HG03280 (cell line): ENCODE measurements around the gene WHRN.

Experiments used
- ATAC-seq: cut with Tn5 transposase; IDR thresholded peaks from one replicate; pipeline ENCODE4 v1.9.1; 2021; ENCODE audit warnings: mild to moderate bottlenecking, moderate library complexity; ENCODE audit not compliant: unreplicated experiment

WHRN gene

DNA sequence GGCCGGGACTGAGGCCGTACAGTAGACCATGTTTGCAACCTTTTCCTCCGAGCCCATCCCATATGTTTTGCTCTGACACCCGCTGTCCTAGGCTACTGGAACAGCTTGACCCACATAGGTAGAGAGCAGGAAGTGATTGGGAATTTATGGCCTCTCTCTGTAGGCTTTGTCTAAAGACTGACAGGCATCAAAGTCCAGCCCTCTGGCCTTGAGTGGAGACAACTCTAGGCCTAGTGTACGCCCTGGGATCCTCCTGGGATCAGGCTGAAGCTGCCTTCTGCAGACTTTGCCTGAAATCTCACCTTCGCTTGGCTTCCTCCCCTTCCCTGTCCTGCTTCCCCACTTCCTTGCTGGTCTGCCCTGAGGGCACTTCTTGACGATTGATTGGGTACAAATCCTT is 103.9 kb downstream of the WHRN start:
- ATAC-seq: no peak

GRCh38 chr9:114400772-114401171 is 104.5 kb downstream of the WHRN start:
- no peak for ATAC-seq

DNA sequence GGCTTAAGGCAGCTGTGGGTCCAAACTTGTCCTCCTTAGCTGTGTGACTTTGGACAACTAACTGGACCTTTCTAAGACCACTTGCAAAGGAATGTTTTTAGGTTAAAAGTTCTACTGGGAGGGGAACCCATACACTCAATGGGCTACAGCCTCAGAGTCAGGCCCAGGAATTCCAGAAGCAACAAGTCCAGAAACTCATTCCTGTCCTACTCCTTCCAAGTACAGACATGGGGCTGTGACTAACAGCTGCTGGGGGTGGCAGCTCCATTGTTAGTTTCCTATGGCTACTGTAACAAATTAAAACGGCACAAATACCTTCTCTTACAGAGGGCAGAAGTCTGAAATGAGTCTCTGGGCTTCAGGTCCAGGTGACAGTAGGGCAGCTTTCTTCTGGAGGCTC is 105.1 kb downstream of the WHRN start:
- no peak for ATAC-seq

DNA sequence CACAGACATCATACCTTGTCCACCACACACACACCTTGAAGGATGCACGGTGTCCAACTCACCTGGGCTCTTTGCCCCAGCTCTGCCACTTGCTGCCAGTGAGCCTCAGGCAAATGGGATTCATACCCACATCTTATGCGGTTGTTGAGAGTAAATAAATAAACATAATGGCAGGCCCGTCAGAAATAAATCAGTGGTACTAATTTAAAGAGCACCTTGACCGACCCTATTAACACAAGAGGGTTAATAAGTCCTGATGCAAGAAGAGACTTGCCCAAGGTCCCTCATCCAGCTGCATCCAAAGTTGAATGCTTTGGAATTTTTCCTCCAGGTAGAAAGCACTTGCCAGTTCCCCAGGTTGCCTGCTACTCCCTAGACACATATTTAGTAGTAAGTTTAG is 105.9 kb downstream of the WHRN start:
- no peak for ATAC-seq

- ATAC-seq: peak; percentile 74
These were observed 107.2 kb downstream of the WHRN start for GRCh38 chr9:114397848-114398605.

DNA sequence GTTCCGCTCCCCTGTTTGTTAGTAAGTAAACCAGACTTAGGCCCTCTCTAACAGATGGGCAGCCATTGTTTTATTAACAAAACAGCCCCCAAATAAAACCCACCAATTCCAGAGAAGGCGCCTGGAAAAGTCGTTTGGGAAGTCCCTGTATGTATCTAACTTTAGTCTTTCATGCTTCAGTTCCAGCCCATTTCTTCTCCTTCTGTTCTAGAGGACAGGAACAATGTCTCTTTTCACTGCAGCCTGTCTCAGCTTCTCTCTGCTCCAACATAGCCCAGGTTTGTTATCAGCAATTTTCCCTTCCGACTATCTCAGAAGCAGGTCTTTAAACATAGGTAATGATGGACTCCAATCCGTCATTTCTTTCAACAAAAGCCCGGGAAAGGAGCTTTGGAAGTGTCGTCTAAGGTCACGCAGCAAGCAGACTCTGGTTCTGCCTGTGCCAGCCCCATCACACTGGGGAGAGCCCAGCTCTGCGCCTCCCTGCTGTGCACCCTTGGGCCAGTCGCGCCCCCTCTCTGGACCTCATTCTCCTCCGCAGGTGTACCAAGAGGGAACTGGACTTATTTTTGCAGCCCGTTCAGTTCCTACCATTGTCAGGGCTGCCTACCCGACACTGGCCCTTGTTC is 107.9 kb downstream of the WHRN start:
- ATAC-seq: no peak

DNA sequence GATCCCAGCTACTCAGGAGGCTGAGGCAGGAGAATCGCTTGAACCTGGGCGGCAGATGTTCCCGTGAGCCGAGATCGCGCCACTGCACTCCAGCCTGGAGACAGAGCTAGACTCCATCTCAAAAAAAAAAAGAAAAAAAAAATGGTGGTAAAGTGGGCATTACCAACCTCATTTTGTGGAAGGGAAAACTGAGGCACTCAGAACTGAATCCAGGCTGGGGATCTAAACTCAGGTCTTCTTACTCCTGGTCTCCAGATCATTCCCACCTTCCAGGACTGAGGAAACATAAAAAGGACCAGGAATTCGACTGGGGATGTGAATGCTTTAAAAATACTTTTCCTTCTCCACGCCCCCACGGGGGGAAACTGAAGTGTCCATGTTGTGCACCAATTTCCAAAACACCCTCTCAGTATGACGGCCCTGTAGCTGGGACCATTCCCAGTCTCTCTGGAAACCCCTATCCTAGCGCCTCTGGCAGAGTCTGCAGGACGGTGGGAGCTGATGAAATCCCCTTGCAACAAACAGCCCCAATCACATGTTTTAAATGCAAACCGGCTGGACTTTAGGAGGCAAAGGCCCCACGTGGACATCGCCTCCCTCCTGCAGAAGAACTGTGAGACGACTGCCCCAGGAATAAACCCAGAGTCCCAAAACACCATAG is 108.6 kb downstream of the WHRN start:
- no peak for ATAC-seq

- no peak for ATAC-seq
These were observed 109.5 kb downstream of the WHRN start for GRCh38 chr9:114395768-114396167.

- no peak for ATAC-seq
These were observed 110.0 kb downstream of the WHRN start for GRCh38 chr9:114395334-114395617.

- ATAC-seq: no peak
These were observed 110.5 kb downstream of the WHRN start for GRCh38 chr9:114394523-114395333.

GRCh38 chr9:114392749-114393112 is 112.5 kb downstream of the WHRN start:
- no peak for ATAC-seq

DNA sequence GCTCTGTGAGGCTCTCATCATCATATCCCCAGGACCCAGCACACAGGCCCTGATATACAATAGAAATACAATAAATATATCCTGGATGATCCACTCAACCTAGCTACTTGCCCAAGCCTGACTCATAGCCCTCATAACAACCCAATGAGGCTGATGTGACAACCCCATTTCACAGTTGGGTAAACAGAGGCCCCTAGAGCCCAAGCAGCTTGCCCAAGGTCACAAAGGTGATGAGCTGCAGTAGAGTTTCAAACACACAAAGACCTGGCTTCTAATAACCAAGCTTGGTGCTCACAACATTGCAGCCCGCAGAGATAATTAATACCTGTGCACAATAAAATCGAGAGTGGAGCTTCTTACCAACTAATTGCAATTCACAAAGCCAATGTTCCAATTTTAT is 114.3 kb downstream of the WHRN start:
- ATAC-seq: no peak

DNA sequence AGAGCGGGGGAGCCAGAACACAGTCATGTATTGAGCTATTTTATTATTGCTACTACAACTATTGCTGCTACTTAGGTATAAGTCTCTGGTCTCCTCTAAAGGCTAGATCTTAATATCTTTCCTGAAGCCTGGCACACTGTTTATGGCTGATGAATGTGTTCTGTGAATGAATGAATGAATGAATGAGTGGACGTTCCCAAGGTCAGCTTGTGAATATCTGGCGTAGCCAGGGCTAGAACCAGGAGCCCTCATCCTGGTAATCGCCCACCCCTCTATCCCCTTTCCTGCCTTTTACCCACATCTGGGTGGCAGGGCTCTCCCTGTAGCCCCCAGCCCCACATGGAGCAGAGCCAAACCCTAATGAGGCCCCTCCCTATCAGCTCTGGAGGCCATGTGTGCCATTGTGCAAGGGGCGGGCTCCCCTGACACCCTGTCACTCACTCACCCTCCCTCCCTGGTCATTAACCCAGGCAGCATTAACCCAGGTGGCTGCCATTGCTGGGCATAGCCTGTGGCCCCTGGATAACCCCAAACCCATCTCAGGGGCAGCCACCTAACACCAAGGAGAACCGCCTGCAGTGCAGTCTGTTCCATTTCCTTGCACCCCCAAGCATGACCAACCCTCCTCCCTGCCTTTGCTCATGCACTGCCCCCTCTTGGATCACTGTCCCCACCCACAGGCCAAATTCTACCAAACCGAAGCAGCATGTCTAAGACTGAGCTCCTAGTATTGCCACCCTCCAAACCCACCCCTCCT is 115.5 kb downstream of the WHRN start:
- ATAC-seq: no peak

DNA sequence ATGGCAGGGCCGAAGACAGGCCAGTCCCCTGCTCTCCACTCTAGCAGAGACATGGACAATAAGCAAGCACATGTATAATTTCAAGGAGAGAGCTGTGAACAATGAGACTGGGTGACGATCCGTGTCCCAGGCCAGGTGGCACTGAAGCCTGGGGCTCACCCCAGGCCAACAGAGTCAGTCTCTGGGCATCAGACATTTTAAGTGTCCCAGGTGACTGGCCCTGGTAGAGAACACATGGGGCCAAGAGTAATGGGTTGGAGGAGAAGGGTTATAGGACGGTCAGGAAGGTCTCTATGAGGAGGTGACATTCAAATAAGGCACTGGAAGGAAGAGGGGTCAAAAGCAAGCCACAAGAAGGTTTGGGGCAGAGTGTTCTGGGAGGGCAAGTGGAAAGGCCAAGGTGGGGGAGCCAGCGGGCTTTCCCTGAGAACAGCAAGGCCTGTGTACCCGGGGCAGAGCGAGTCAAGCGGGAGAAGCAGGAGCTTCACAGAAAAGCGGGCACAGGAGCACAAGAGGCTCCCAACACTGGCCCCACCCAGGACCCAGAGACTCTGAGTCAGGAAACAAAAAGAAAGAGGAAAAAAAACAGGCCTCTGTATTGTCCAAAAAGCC is 116.4 kb downstream of the WHRN start:
- no peak for ATAC-seq

GRCh38 chr9:114388357-114388682 is 117.0 kb downstream of the WHRN start:
- ATAC-seq: no peak

DNA sequence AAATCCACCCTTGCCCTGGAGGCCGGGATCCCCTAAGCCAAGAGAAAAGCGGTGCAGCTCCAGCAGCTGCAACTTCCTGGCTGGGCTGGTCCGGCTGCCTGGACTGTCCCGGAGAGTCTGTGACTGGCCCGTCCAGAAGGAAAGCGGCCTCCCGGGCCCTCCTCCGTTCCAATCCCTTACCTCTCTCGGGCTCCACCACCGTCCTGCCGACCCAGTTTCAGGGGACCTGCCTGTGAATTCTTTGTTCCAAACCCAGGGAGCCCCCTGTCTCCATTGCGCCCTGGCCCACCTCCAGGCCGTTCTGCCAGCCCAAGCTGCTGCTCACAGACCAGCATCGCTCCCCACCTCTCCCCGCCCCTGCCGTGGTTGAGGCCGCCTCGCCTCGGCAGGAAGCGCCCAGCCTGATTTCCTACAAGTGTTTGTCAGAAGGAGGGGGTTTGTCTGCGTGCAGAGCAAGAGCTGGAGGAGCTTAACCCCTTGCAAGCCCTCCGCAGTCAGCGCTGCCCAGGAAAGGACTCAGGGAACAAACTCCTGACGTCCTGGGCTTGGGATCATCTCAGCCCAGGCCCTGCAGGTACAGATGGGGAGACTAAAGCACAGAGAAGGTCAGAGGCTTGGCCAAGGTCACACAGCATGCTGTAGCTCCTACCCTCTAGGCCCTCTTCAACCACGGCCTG is 117.5 kb downstream of the WHRN start, which contains the start of gene AKNA:
Gene AKNA, minus strand, starts transcription at position 303 of the 677 bp plus-strand sequence. CDS start 6,649 bp downstream, outside the sequence.
- ATAC-seq: peak; percentile 30

DNA sequence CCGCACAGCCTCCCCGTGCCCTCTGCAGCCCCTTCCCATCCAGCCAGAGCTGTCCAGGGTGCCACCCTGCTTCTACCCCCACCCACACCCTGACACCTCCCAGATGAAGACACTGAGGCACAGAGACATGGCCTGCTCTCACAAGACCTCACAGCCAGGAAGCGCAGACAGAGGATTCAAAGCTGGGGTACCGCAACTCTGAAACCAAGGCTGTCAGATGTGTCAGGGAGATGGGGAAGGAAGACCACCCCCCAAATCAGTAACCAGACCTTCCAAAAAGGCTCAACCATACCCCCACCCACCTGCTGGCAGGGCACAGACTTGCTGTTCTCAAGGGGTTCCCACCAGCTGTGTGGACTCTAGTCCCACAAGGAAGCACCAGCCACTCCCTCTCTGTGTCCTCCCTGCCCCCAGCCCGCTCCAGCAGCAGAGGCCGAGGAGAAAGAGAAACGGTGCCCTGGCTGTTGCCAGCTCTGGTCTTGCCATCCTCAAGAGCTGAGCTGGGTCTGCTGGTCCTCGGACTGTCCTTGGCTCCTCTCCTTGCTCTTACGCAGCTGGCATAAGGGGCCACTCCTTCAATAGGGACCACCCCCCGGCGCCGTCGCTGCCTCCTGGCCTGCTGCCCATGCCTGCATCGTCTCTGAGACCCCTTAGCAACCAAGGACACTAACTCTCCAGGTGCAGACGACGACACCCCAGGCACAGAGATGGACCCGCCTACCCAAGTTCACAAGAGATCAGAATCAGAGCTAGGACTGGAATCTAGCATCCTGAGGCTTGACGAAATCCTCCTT is 118.2 kb downstream of the WHRN start:
- ATAC-seq: no peak

- ATAC-seq: no peak
These were observed 118.8 kb downstream of the WHRN start for GRCh38 chr9:114386361-114386885.
